ENCODE data around the gene TMEM100.

Gene TMEM100

GRCh38 chr17:55720919-55721836 lies 1.5 kb downstream of the TMEM100 start:
- no peak for DNase-seq

- peak in 36 of 56 donors; percentile 3 to 86 (median 28) for DNase-seq
Observed at GRCh38 chr17:55717898-55718735, 4.5 kb downstream of the TMEM100 start.

DNA sequence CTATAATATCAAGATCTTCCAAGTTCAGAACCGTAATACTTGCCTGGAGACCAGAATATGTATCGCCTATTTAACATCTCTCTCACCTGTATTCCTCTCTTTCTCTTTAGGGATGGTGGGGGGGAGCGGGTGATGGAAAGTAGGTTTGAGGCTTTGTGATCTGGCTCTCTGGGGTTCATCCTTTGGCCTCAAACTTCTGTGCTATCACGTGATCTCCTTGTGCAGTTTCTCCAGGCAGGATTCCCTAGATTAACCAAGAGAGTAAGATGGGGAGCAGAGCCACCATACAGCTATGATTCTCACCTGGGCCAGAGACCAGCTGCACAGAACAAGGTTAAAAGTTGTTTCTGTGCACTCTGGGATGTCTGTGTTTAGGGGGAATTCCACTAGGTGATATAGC lies 5.2 kb downstream of the TMEM100 start:
- no peak for DNase-seq

DNA sequence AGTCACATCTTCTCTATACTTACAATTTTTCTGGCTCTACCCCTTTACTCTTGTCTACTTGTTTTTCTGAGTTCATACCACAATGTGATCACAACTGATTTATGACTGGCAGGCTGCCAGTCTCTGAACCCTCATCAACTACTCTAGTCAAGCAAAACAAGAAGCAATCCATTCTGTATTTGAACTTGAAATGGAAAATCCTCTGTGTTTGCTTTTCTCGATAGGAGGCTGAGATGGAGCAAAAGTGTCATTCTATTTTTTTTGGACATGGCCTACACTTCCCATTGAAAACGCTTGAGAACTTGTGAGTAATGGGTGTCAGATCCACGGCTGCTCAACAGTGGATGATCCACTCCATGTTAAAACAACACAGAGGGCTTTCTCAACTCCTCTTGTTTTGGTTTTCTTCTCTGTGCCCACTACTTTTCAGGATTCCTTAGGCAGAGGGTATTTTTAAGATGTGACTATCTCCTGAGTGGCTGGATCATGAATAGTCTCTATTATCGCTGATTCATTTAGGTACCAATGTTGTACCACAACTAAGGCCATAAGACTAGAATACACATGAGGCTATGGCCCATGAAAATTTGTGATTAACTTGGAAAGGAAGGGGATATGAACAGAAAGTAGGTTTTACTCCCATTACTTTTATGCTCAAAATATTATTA lies 11.7 kb downstream of the TMEM100 start:
- peak in 1 of 56 donors; percentile 11 for DNase-seq

GRCh38 chr17:55710410-55710809 lies 12.3 kb downstream of the TMEM100 start:
- no peak for DNase-seq

- no peak for DNase-seq
Observed at GRCh38 chr17:55709984-55710383, 12.7 kb downstream of the TMEM100 start.

DNA sequence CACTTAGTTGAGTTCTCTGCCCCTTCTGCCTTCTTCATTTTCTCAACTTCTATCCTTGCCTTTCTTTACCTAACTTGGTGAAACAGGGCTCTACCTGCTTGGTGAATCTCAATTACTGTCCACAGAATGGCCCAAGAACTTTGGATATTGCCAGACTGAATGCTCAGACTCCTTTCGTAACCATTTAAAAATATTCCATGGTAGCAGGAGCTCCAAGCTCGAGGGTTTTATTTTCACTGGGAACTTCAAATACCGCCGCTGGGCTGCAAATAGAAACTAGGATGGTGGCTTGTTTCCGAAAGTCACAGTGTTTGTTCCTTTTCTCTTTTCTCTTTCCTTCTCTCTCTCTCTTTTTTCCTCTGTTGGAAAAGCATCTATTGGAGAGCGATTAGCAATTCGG lies 13.2 kb downstream of the TMEM100 start:
- DNase-seq, result no peak

DNA sequence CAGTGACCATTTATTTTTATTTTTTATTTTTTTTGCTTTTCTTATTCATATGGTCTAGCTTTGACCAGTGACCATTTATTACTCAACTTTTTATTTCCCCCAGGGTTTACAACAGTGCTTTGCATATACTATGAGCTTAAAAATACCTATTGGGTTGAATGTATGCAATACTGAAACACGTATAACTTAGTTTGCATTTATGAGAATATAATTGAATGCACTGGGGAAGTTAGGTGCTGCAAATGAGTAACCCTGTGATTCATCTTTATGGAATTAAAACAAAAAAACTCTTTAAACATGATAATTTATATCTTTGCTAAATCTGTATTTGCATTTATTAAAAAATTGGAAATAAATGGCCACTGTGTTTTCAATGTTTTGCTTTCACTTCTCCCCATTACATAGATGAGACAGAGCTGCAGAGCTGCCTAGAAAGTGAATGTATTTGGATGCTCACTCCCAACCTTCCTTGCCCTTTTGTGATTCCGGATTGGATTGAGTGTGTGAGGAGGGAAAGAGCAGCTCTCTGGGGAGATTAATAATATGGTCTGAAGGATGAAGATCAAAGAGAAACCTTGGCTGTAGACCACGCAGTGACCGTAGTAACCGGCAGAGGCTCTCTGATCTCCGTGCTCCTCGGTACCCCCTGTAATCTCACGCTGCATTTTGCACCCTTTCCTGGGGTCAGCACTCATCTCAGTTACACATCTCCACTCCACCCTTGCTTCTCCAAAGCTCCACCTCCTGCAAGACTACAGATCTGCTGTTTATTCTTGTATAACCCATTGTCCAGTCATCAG lies 14.3 kb downstream of the TMEM100 start:
- no peak for DNase-seq

DNA sequence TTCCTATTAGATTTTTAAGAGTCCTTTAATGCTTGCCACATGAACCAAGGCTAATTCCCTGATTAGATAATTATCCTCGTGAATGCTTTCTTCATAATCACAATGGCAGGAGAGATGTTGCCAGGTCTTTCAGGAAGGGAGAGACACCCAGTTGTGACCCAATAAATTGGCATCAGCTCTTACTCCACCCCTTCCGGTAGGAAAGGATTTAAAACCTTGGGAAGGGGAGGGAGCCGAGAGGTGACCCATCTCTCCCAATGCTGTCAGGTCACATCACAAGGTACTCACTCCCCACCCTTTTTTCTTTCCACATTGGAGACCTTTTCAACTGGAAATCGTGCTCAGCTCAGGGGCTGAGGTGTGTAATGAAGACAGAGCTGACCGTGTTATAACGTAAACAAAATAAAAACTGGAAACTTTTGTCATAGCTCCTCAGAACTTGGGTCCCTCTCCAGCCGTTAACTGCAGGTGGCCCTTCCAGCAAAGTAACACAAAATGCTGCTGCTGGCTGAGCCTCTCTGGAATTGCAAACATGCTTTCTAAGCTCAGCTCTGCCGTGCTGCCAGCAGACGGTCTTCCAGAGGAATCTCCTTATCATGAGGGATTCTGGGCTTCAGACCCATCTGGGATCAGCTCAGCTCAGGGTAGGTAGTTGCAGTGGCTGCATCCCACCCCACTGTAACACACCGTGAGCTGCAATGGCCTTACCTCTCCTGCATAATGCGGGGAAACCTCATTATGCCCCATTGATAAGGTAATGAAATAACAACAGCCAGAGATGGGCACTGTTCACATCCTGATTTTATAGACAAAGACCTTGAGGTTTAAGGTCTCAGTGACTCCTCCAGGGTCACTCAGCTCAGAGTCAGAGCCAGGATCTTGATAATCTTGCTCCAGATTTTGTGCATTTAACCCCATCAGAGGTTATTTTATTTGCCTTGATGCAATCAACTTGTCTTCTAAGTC lies 15.6 kb downstream of the TMEM100 start:
- DNase-seq, result no peak

DNA sequence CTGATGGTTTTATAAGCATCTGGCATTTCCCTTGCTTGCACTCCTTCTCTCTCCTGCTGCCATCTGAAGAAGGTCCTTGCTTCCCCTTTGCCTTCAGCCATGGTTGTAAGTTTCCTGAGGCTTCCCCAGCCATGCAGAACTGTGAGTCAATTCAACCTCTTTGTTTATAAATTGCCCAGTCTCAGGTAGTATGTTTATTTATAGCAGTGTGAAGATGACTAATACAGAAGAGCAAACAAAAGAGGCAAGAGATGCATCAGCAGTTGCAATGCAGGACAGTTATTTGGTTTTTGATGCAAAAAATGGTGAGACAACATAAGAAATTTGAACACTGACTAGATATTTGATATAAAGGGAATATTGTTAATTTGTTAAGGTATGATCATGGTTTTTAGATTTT lies 16.8 kb downstream of the TMEM100 start:
- DNase-seq, result no peak

DNA sequence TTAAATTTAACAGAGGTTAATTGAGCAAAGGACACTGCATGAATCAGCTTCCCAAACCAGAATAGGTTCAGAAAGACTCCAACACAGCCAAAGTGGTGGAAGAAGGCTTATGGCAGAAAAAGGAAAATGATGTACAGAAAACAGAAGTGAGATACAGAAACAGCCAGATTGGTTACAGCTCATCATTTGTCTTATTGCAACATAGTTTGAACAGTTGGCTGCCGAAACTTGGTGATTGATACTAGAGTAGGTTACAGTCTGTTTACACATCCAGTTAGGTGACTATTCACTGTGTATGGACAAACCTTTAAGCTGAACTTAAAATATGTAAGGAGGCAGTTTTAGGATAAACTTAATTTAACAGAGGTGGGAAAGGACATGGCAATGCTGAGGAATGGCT lies 18.3 kb downstream of the TMEM100 start:
- no peak for DNase-seq

DNA sequence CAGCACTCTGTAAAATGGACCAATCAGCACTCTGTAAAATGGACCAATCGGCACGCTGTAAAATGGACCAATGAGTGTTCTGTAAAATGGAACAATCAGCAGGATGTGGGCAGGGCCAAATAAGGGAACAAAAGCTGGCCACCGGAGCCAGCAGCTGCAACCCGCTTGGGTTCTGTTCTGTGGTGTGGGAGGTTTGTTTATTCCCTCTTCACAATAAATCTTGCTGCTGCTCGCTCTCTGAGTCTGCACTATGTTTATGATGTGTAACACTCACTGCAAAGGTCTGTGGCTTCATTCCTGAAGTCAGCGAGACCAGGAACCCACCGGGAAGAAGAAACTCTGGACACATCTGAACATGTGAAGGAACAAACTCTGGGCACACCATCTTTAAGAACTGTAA lies 20.5 kb downstream of the TMEM100 start:
- DNase-seq, result no peak

DNA sequence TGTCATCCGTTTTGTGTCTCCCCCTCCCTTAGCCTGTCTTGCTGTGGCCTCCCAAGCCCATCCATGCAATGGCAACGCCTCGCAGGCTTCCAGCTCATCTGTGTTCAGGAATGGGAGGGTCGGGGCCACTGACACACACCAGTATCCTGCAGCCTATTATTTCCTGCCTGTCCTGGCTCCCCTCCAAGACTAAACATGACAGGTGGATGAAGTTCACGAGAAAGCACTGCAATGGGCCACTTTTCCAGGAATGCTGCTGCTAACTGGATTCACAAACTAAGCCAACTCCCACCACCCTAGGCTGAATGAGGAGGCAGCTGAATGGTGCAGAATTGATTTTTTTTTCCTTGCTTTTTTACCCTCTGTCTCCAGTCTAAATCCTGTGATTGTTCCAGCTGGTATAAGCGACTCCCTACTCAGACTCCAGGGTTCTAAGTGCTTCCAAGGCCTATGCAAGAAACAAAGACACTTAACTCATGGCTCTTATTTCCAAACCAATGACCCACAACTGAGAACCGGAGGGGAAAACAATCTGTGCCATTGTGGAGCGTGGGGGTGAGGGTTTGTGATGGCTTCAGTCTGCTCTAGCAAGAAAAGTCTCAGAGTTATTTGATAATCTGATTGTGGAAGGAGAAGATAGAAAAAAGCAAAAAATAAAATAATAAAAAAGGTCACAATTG lies 23.3 kb downstream of the TMEM100 start:
- DNase-seq, result no peak

- DNase-seq, result no peak
Observed at GRCh38 chr17:55694286-55694910, 28.3 kb downstream of the TMEM100 start.

GRCh38 chr17:55693254-55694216 lies 29.1 kb downstream of the TMEM100 start:
- no peak for DNase-seq

GRCh38 chr17:55692276-55692675 lies 30.4 kb downstream of the TMEM100 start:
- no peak for DNase-seq

GRCh38 chr17:55691666-55692065 lies 31.0 kb downstream of the TMEM100 start:
- DNase-seq, result no peak
